Cerebellar nuclear complex (tissue), 1 donor: ENCODE data around the gene LRRC10.
A peak's percentile ranks its signal among the peaks of the same experiment; 100 is the strongest.
"Not testable (repeated sequence)": the region's sequence is repeated elsewhere in the genome, so short reads cannot be mapped to it uniquely, and the experiment has no call there.

Experiments
- DNase-seq, 2 experiments: peaks; one replicate each; lab custom pipeline; 2025; lab: John Stamatoyannopoulos, UW

Gene LRRC10

DNA sequence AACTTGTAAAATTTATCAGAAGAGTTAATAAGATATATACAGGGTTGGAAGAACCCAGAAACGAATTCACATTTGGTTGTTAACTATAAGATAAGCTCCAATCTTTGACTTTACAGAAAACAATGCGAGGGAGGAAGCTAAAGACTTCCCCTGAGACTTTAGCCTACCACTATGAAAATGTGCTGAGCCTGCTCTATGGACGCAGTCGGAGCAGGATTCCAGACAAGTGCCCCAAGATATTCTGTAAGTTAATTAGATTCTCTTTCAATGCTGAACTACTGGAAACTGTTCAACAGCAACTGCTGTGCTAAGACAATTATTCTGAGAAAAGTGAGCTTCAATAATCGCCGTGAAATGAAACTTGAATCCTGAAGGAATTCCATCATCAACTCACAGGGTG is 8.3 kb upstream of the LRRC10 start:
- no peak for DNase-seq

GRCh38 chr12:69616025-69616424 is 5.3 kb upstream of the LRRC10 start:
- DNase-seq = no peak

- DNase-seq = no peak
Measured at GRCh38 chr12:69613351-69613750, 2.6 kb upstream of the LRRC10 start.

GRCh38 chr12:69610126-69610525 is 581 bp downstream of the LRRC10 start:
- no peak for DNase-seq

GRCh38 chr12:69608114-69608513 is 2.6 kb downstream of the LRRC10 start:
- no peak for DNase-seq

DNA sequence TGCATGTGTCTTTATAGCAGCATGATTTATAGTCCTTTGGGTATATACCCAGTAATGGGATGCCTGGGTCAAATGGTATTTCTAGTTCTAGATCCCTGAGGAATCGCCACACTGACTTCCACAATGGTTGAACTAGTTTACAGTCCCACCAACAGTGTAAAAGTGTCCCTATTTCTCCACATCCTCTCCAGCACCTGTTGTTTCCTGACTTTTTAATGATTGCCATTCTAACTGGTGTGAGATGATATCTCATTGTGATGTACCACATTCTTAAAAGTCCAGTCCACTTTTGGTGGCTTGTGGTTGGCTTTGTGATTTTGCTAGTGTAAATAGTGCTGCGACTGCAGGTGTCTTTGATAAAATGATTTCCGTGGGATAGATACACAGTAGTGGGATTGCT is 6.4 kb downstream of the LRRC10 start:
- not testable (repeated sequence) for DNase-seq

GRCh38 chr12:69603556-69603955 is 7.2 kb downstream of the LRRC10 start:
- not testable (repeated sequence) for DNase-seq

DNA sequence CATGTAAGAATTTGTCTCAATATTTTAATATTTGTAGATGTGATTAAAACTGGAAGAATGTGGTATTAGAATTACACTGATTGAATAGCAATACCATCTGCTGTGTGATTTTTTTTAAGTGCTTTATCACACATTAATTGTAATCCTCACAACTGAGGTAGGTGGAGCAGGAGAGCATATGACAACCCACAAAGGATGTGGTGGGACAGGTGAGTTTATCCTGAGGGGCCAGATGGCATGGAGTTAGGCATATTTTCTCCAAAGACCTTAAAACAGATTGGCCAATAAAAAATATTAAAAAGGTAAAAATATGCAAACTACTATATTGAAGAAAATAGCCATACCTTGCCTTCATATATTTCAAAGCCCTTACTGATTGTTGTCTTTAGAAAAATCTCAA is 7.8 kb downstream of the LRRC10 start:
- DNase-seq = no peak

GRCh38 chr12:69601962-69602685 is 8.6 kb downstream of the LRRC10 start:
- DNase-seq = no peak

- DNase-seq = no peak
Measured at GRCh38 chr12:69600804-69601203, 9.9 kb downstream of the LRRC10 start.

- no peak for DNase-seq
Measured at GRCh38 chr12:69598174-69598753, 12.4 kb downstream of the LRRC10 start.

- no peak for DNase-seq
Measured at GRCh38 chr12:69595689-69596088, 15.0 kb downstream of the LRRC10 start.

GRCh38 chr12:69589082-69589481 is 21.6 kb downstream of the LRRC10 start:
- DNase-seq = no peak

GRCh38 chr12:69588527-69588926 is 22.2 kb downstream of the LRRC10 start:
- DNase-seq = no peak

DNA sequence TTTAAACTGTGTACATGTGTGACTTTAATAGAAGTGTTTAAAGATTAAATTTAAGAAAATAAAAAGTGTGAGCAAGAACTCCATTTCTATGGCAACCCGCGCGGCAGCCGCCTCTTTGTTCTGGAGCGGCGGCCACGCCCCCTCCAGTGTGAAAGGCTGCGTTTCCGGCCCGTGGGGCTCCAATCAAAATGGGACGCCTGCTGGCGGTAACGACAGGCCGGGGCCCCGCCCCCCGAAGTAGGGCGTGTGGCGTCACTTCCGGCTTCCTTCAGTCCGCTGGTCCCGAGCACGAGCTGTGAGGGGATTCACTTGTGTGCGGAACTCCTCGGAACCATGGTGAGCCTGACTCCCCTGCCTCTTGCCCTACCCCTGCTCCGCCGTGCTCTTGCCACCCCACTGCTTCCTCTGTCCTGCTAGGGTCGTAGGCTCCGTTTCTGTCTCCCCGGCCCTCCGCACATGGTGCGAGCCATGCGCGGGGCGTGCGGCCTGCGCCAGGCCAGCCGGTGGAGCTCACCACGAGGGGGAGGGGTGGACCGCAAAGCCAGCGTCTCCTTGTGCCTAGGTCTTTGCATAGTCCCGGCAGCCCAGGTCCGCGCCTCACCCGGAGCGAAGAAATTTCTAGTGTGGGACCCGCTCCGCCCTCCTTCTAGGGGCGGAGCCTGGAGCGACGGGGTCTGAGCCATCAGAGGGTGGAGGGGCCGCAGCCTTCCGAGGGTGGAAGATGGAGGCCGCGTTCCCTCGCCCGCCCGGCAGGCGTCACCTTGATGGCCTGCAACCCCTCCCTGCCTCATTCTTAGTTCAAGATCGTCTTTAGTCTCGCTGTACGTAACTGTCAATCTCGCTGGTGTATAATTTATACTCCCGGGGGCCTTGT is 25.3 kb downstream of the LRRC10 start, which contains the start of gene CCT2:
TSS of gene CCT2 (plus strand) at position 271 of the 874 bp plus-strand sequence. CDS start at position 334, 63 bp downstream.
- DNase-seq = peak; percentile 68 to 76

DNA sequence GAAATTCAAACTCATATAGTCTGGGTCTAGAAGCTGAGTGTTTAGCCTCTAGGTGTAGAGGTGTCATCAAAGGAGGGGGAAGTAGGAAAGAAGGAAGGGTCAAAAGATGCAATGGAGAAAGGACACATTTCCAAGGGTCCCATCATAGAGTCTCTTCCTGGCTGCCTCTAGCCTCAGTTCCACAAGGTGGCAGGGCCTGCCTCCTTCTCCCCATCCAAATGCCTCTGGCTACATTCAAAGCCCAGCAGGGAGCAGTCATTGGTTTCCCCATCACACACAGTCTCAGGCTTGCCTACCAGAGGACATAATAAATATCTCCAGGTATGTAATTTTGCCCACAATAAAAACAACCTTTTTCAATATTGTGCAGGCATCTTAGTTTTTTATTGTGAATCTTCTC is 27.5 kb downstream of the LRRC10 start:
- DNase-seq = no peak

DNA sequence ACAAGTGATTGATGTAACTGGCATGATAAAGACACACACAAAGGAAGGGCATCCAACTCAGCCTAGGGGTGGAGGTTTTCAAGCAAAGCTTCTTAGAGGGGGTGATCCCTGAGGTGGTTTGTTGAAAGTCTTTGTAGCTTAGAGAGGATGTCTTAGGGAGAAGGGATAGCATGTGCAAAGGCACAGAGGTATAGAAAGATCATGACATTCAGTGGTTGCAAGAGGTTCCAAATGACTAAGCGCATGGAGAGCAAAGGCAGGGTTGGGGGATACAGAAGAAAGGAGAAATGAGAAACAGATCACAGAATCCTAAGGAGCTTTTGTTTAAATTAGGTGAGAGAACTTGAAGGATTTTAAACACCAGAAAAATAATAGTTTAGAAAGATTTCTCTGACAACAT is 30.6 kb downstream of the LRRC10 start:
- no peak for DNase-seq

GRCh38 chr12:69579029-69579428 is 31.7 kb downstream of the LRRC10 start:
- no peak for DNase-seq

DNA sequence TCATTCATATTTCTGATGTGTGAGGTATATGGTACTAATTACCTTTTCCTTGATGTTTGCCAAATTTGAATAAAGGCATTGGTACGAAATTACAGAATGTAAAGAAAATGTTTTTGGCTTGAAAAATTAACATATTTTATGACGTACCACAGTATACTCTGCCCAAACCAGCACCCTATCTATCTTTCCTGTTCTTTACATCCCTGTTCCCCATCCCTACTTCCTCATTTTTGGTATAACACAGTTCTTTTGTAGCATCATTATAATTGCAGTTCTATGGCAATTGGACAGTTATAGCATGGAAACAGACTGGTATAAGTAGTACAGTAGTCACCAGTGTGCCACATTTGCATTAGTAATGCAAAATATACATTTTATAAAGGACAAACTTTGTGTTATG is 32.4 kb downstream of the LRRC10 start:
- DNase-seq = no peak

DNA sequence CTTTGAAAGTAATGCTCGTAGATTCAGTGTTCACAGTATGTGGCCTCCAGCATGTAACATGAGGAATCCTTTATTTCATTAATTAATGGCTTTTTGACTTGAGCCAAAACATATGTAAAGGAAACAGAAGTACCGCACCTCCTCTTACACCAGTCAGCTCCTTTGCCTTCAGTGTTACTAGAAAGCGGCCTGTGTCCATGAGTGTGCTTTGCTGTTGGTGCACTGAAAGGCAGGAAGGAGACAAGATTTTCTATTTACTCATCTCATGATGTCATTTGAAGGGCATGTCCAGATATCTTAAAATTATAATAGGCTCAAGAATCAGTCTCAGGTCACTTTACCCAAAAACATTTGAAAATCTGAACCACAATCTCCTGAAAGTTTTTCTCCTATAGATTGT is 35.4 kb downstream of the LRRC10 start:
- no peak for DNase-seq

- no peak for DNase-seq
Measured at GRCh38 chr12:69570545-69571399, 39.9 kb downstream of the LRRC10 start.

GRCh38 chr12:69570000-69570516 is 40.6 kb downstream of the LRRC10 start:
- no peak for DNase-seq
